HUES64 (cell line): Measurements from ENCODE around the gene SLC31A1.
A peak's percentile ranks its signal among the peaks of the same experiment; 100 is the strongest.

Source experiments
- H3K27ac ChIP-seq: 2 replicates; pipeline ENCODE4 v1.7.0; 2013; ENCODE audit warnings: low read depth, low read length, inconsistent platforms
- H3K27me3 ChIP-seq: 2 replicates; pipeline ENCODE4 v1.6.1; 2013; ENCODE audit warnings: mild to moderate bottlenecking, low read length; ENCODE audit not compliant: insufficient read depth
- H3K36me3 ChIP-seq: 2 replicates; pipeline ENCODE4 v1.6.1; 2013; ENCODE audit warnings: mild to moderate bottlenecking, low read length; ENCODE audit not compliant: insufficient read depth
- H3K4me1 ChIP-seq: 2 replicates; pipeline ENCODE4 v1.6.1; 2013; ENCODE audit warnings: mild to moderate bottlenecking, low read length, moderate library complexity; ENCODE audit not compliant: insufficient read depth
- H3K4me3 ChIP-seq: 2 replicates; pipeline ENCODE4 v1.5.1; 2013; ENCODE audit warnings: mild to moderate bottlenecking, low read length, moderate library complexity
- H3K9ac ChIP-seq: 2 replicates; pipeline ENCODE4 v1.6.1; 2013; ENCODE audit warnings: mild to moderate bottlenecking, low read depth, low read length
- H3K9me3 ChIP-seq: 2 replicates; pipeline ENCODE4 v1.6.1; 2013; ENCODE audit warnings: low read depth, low read length; ENCODE audit not compliant: insufficient read depth
- WGBS: fragments of 150-250, 120-280 bp; methylation state at CpG from one replicate; pipeline ENCODE4 v1.1.7; 2013; ENCODE audit warnings: missing lambda C conversion rate; 5-methylcytosine and 5-hydroxymethylcytosine counted together

Gene SLC31A1

DNA sequence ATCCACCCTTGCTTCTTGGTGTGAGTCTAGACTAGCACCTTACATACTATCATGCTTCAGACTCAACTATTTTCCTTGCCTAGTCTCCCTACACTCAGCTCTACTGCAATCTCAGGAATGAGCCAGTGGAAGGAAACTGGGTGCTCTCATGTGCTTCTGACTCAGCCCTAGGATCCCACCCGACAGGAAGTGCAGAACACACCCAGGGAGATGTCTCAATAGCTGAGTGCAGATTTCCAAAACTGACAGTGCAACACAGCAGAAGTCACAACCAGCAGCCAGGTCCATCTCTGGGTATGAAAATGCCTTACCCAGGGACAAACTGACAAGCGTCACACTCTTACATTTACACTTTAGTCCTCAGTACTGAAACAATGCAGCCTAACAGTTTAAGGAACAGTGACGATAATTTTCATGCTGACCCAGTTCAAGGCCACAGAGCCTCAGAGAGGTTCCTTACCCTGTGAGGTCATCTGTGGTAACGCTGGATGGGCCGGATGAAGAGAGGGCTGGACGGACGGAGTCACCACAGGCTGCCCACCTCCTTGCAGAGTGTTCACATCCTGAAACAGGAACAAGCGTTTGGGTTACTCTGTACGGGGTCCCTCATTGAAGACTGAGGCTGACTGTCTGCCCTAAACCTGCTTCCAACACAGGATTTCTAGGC is 33.3 kb upstream of the SLC31A1 start:
- no peak overlapping the region for H3K9ac ChIP-seq
- H3K4me1 ChIP-seq: no peaks in the 10 kb centered on the region
- no peak overlapping the region for H3K27ac ChIP-seq
- H3K27me3 ChIP-seq: no peaks in the 10 kb centered on the region
- no peaks in the 10 kb centered on the region for H3K9me3 ChIP-seq
- 92% methylated on average over 9 of the region's 9 CpGs for WGBS
- no peak overlapping the region for H3K4me3 ChIP-seq
- peaks cover 94% of the 10 kb centered on the region for H3K36me3 ChIP-seq

DNA sequence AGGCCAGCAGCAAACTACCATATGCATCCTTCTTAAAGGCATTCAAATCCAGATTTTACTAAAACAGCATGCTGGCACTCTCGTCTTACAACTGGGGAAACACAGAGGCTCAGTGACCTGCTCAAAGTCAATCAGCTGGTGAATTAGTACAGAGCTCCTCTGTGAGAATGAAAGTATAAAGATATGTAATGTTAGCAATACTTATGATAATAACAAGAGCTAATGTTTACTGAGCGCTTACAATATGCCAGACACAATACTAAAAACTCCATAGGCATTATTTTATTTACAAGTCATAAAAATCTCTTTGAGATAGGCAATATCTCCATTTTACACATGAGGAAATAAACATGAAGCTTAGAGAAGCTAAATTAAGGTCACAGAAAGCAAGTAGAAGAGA is 28.9 kb upstream of the SLC31A1 start:
- WGBS: 91% methylated on average over 1 of the region's 2 CpGs
- Histone ChIP-seq H3K36me3 (peaks cover 76% of the 10 kb centered on the region), H3K27ac (no peak overlapping the region), H3K9me3 (no peaks in the 10 kb centered on the region), H3K4me1 (no peaks in the 10 kb centered on the region), H3K4me3 (no peak overlapping the region), H3K9ac (no peak overlapping the region), H3K27me3 (no peaks in the 10 kb centered on the region)

- Histone ChIP-seq H3K27me3 (no peaks in the 10 kb centered on the region), H3K36me3 (peaks cover 62% of the 10 kb centered on the region)
- 95% methylated on average over 4 of the region's 4 CpGs for WGBS
Measured at GRCh38 chr9:113199683-113200329, 21.5 kb upstream of the SLC31A1 start.

DNA sequence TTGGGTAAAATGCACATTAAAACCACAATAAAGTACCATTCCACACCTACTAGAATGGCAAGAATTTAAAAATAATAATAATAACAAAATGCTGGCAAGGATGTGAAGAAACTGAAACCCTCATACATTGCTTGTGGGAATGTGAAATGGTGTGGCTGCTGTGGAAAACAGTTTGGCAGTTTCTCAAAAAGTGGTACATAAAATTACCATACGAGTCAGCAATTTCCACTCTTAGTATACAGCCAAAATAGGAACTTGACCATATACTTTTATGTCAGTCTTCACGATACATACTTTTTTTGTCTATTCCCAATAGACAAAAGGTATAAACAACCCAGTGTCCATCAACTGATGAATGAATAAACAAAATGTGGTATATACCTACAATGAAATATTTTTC is 15.9 kb upstream of the SLC31A1 start:
- H3K27me3 ChIP-seq: no peaks in the 10 kb centered on the region
- H3K9me3 ChIP-seq: no peaks in the 10 kb centered on the region
- no peak overlapping the region for H3K27ac ChIP-seq
- WGBS: 95% methylated on average over 2 of the region's 2 CpGs
- H3K9ac ChIP-seq: no peak overlapping the region
- no peak overlapping the region for H3K4me3 ChIP-seq
- no peaks in the 10 kb centered on the region for H3K4me1 ChIP-seq
- peaks cover 55% of the 10 kb centered on the region for H3K36me3 ChIP-seq

More at GRCh38 chr9:113199683-113200329, 21.5 kb upstream of the SLC31A1 start:
- H3K27ac ChIP-seq: no peak overlapping the region
- H3K4me3 ChIP-seq: no peak overlapping the region
- H3K9ac ChIP-seq: no peak overlapping the region
- no peaks in the 10 kb centered on the region for H3K9me3 ChIP-seq
- H3K4me1 ChIP-seq: no peaks in the 10 kb centered on the region

DNA sequence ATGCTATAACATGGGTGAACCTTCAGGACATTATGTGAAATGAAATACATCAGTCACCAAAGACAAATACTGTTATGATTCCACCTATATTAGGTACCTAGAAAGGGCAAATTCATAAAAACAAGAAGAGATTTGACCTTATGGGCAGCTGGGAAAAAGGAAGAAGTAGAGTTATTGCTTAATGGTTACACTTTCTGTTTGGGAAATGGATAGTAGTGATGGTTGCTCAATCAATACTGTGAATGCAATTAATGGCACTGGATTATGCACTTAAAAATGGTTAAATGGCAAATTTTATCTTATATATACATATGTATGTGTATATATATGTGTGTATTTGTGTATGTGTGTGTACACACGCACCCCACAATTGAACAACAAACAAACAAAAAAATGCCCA is 15.5 kb upstream of the SLC31A1 start:
- Histone ChIP-seq H3K36me3 (peaks cover 59% of the 10 kb centered on the region), H3K4me1 (no peaks in the 10 kb centered on the region), H3K9me3 (no peaks in the 10 kb centered on the region), H3K27ac (no peak overlapping the region), H3K27me3 (no peaks in the 10 kb centered on the region), H3K4me3 (no peak overlapping the region), H3K9ac (no peak overlapping the region)
- no CpG with 5 or more reads among the region's 1 CpG for WGBS

DNA sequence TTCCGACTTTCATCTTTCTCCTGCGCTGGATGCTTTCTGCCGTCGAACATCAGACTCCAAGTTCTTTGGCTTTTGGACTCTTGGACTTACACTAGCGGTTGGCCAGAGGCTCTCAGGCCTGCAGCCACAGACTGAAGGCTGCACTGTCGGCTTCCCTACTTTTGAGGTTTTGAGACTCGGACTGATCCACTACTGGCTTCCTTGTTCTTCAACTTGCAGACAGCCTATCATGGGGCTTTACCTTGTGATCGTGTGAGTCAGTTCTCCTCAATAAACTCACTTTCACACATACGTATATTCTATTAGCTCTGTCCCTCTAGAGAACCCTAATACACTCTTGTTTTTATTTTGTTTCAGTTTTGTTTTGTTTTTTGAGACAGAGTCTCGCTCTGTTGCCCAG is 10.5 kb upstream of the SLC31A1 start:
- Histone ChIP-seq H3K27ac (no peak overlapping the region), H3K9ac (no peak overlapping the region), H3K4me3 (no peak overlapping the region), H3K36me3 (peaks cover 29% of the 10 kb centered on the region), H3K27me3 (no peaks in the 10 kb centered on the region), H3K4me1 (no peaks in the 10 kb centered on the region), H3K9me3 (no peaks in the 10 kb centered on the region)
- 94% methylated on average over 10 of the region's 10 CpGs for WGBS

DNA sequence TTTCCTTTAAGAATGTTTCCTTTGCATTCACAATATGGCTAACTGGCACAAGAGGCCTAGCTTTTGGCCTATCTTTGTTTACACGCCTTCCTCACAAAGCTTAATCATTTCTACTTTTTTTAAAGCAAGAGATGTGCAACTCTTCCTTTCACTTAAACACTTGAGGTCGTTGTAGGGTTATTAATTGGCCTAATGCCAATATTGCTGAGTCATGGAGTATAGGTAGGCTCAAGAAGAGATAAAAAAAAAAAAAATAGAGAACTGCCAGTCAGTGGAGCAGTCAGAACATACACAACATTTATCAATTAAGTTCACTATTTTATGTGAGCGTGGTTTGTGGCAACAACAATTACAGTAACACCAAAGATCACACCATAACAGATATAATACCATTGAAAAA is 6.2 kb upstream of the SLC31A1 start:
- no peak overlapping the region for H3K27ac ChIP-seq
- WGBS: 96% methylated on average over 3 of the region's 3 CpGs
- peaks cover 7% of the 10 kb centered on the region for H3K4me1 ChIP-seq
- no peak overlapping the region for H3K9ac ChIP-seq
- no peaks in the 10 kb centered on the region for H3K9me3 ChIP-seq
- H3K36me3 ChIP-seq: peaks cover 6% of the 10 kb centered on the region; the same call in 1 of the 2 replicates
- no peak overlapping the region for H3K4me3 ChIP-seq
- H3K27me3 ChIP-seq: no peaks in the 10 kb centered on the region

DNA sequence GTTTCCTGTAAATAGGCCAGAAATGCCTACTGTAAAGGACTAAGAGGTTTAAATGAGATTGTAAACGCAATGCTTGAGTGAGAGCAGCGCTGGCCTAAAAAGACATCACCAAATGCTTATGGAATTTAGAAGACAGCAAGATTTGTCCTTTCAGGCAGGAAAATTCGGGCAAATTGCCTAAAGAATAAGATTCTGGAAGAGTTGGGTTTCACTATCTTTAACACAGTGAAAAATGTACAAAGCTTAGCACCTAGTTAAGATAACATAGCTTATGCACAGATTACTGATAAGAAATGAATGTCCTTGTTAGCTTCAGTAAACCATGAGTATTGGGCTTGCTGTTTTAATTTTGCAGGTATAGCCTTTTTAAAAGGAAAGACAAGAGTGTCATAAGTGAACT is 4.9 kb upstream of the SLC31A1 start:
- Histone ChIP-seq H3K36me3 (no peaks in the 10 kb centered on the region), H3K4me3 (no peak overlapping the region), H3K9me3 (no peaks in the 10 kb centered on the region), H3K9ac (no peak overlapping the region), H3K4me1 (peaks cover 10% of the 10 kb centered on the region), H3K27ac (no peak overlapping the region; the same call in 1 of the 2 replicates), H3K27me3 (no peaks in the 10 kb centered on the region)
- WGBS: 92% methylated on average over 3 of the region's 3 CpGs

DNA sequence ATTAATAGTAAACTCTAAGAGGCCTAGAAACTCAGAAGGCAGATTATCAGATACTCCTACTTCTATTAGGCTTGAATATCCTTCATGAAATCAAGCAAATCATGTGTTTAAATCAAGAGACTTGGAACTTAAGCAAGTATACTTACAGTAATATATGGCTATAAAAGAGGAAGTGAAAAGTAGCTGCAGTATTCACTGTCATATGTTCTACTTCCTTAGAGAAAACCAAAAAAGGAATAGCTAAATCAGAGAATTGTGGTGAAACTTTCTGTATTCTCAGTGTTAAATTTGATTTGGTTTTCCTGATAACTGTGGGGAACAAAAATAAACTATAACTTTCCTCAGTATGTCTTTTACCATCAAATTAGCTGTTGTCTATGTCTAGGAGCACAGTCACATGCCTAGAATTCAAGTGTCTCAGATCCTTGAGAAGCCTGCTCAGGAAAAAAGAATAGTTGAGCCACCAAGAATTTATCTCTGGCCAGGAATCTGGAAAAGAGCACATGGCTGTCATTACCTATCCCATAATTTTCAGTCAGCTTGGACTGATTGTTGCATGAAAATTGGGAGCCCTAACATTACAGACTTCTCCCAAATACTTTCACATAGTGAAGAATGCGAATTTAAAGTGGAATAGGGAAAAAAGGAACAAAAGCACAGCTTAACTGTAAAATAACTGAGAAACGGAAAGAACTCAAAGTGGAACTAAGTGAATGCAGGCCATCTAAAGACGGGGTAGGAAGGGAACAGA is 2.0 kb upstream of the SLC31A1 start:
- Histone ChIP-seq H3K4me3 (peak overlapping the region; percentile 84), H3K9me3 (no peaks in the 10 kb centered on the region), H3K4me1 (peaks cover 16% of the 10 kb centered on the region), H3K27ac (no peak overlapping the region), H3K9ac (no peak overlapping the region), H3K27me3 (no peaks in the 10 kb centered on the region), H3K36me3 (no peaks in the 10 kb centered on the region)
- WGBS: 85% methylated on average over 3 of the region's 3 CpGs

GRCh38 chr9:113219969-113220368 is 1.4 kb upstream of the SLC31A1 start:
- Histone ChIP-seq H3K27me3 (no peaks in the 10 kb centered on the region), H3K4me3 (peak overlapping the region; percentile 84), H3K4me1 (peaks cover 16% of the 10 kb centered on the region), H3K27ac (no peak overlapping the region), H3K9me3 (no peaks in the 10 kb centered on the region), H3K9ac (no peak overlapping the region), H3K36me3 (peaks cover 3% of the 10 kb centered on the region; the same call in 1 of the 2 replicates)
- 83% methylated on average over 1 of the region's 1 CpG for WGBS

GRCh38 chr9:113220467-113221002 is 809 bp upstream of the SLC31A1 start:
- peaks cover 16% of the 10 kb centered on the region for H3K4me1 ChIP-seq
- H3K27ac ChIP-seq: peak overlapping the region; percentile 44
- H3K9ac ChIP-seq: peak overlapping the region; percentile 68
- H3K27me3 ChIP-seq: no peaks in the 10 kb centered on the region
- peaks cover 3% of the 10 kb centered on the region; the same call in 1 of the 2 replicates for H3K36me3 ChIP-seq
- WGBS: 13% methylated on average over 11 of the region's 11 CpGs
- no peaks in the 10 kb centered on the region for H3K9me3 ChIP-seq
- H3K4me3 ChIP-seq: peak overlapping the region; percentile 84
